IgD-negative memory B cell (primary cell): Measurements from ENCODE around the gene KRT78. TPM values are rescaled to one million over a fixed set of nuclear protein-coding genes. Genes with fewer than 3 reads are reported as not detected.
A peak's percentile ranks its signal among the peaks of the same experiment; 100 is the strongest.

Source experiments
- H3K27ac Mint-ChIP-seq, 3 donors: one replicate each; pipeline ENCODE4 v1.8.0; 2020 to 2022; ENCODE audit warnings: mild to moderate bottlenecking in 3 of 3, mixed read lengths in 3 of 3, moderate library complexity in 1 of 3
- H3K27me3 Mint-ChIP-seq: one replicate; pipeline ENCODE4 v1.8.0; 2021; ENCODE audit warnings: mixed read lengths
- H3K36me3 Mint-ChIP-seq: one replicate; pipeline ENCODE4 v1.8.0; 2020; ENCODE audit warnings: mild to moderate bottlenecking, mixed read lengths
- H3K4me1 Mint-ChIP-seq, 3 donors: one replicate each; pipeline ENCODE4 v1.8.0; 2020 to 2022; ENCODE audit warnings: mixed read lengths in 3 of 3, mild to moderate bottlenecking in 1 of 3
- H3K4me3 Mint-ChIP-seq, 4 donors: one replicate each; pipeline ENCODE4 v1.8.0; 2020 to 2022; ENCODE audit warnings: mild to moderate bottlenecking in 4 of 4, mixed read lengths in 4 of 4, moderate library complexity in 3 of 4
- H3K9me3 Mint-ChIP-seq, 3 donors: one replicate each; pipeline ENCODE4 v1.8.0; 2020 to 2021; ENCODE audit warnings: mixed read lengths in 3 of 3, mild to moderate bottlenecking in 1 of 3
- polyA plus RNA-seq: library from polyadenylated mRNA; unstranded; fragments of 300-500 nt; fragmentation: Illumina TruSeq; gene quantifications from one replicate; pipeline ENCODE4 v1.2.3, GENCODE V29; 2021

The KRT78 gene
- polyA plus RNA-seq, 1 donor from 2014 or later, result not detected

DNA sequence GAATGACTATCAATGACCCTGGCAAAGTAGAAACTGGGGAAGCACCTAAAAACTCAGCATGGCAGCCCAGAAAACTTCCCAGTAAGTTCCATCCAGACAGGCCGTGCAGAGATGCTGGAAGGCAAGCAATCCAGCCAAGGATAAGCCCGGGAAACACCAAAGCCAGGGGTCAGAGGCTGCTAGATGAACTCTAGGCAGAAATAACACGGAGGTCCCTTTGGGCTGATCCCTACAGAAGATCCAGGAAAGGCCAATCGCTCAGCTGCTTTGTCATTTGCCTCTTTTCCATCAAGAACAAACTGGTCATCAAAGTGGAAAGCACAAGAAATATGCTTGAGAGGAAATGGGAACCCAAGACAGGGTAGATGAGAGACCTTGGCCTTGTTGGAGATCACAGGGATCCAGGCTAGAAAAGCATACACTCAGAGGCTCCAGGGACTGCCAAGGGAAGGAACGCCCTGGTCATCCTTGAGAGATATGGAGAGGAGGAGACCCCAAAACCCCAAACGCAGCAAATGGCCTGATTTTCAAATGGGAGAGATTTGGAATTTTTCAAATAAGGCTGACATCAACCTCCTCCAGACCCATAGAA is 21.2 kb downstream of the KRT78 start:
- no peaks in the 10 kb centered on the region for H3K9me3 Mint-ChIP-seq
- H3K27me3 Mint-ChIP-seq, result peaks cover 5% of the 10 kb centered on the region
- H3K4me1 Mint-ChIP-seq, result no peaks in the 10 kb centered on the region
- H3K4me3 Mint-ChIP-seq, result no peak overlapping the region
- no peak overlapping the region for H3K27ac Mint-ChIP-seq
- H3K36me3 Mint-ChIP-seq, result no peaks in the 10 kb centered on the region

GRCh38 chr12:52826611-52827498 is 21.9 kb downstream of the KRT78 start:
- Mint-ChIP-seq H3K9me3 (no peaks in the 10 kb centered on the region), H3K4me3 (no peak overlapping the region), H3K36me3 (no peaks in the 10 kb centered on the region), H3K4me1 (no peaks in the 10 kb centered on the region), H3K27me3 (peaks cover 5% of the 10 kb centered on the region), H3K27ac (no peak overlapping the region)

GRCh38 chr12:52825961-52826360 is 22.8 kb downstream of the KRT78 start:
- no peaks in the 10 kb centered on the region for H3K9me3 Mint-ChIP-seq
- no peaks in the 10 kb centered on the region for H3K36me3 Mint-ChIP-seq
- no peak overlapping the region for H3K27ac Mint-ChIP-seq
- no peaks in the 10 kb centered on the region for H3K4me1 Mint-ChIP-seq
- no peak overlapping the region for H3K4me3 Mint-ChIP-seq
- H3K27me3 Mint-ChIP-seq, result peaks cover 5% of the 10 kb centered on the region

DNA sequence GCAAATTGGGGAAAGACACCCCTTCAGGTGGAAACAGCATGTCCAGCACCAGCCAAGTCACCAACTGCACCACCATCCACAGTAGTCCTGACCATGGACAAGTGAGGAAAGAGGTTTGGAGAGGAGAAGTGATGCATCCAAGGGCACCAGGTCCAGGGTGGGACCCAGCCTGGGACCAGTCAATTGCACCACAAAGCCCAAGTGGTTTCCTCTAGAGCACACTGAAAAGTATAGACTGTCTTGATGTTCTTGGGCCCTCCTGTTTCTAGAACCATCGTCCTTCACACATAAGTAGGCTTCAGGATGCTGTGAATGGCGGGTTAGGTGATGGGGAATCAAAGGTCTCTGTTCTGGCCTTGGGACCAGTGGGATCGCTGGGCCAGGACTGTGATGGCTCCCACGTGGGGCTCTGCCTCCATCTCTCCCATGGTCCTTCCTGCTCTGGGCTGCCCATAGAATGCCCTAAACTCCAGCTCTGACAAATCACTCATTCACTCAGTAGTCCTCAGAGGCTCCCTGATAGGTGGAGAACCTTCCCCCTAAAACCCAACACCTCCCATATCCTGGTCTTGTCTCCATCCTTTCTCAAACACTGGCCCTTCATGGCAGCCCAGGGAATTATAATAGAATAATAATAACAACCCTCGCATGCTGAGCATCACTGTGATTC is 23.9 kb downstream of the KRT78 start:
- Mint-ChIP-seq H3K27ac (no peak overlapping the region), H3K4me1 (no peaks in the 10 kb centered on the region), H3K9me3 (no peaks in the 10 kb centered on the region), H3K4me3 (no peak overlapping the region), H3K36me3 (no peaks in the 10 kb centered on the region), H3K27me3 (peaks cover 5% of the 10 kb centered on the region)

- no peaks in the 10 kb centered on the region for H3K4me1 Mint-ChIP-seq
- no peaks in the 10 kb centered on the region for H3K36me3 Mint-ChIP-seq
- peaks cover 5% of the 10 kb centered on the region for H3K27me3 Mint-ChIP-seq
- H3K9me3 Mint-ChIP-seq, result no peaks in the 10 kb centered on the region
- H3K4me3 Mint-ChIP-seq, result no peak overlapping the region
- peak overlapping the region in 1 of 3 donors; percentile 43 for H3K27ac Mint-ChIP-seq
These were observed 24.9 kb downstream of the KRT78 start for GRCh38 chr12:52823761-52824450.

GRCh38 chr12:52822771-52823510 is 25.9 kb downstream of the KRT78 start:
- no peaks in the 10 kb centered on the region for H3K9me3 Mint-ChIP-seq
- no peak overlapping the region for H3K4me3 Mint-ChIP-seq
- H3K4me1 Mint-ChIP-seq, result no peaks in the 10 kb centered on the region
- no peaks in the 10 kb centered on the region for H3K36me3 Mint-ChIP-seq
- no peak overlapping the region for H3K27ac Mint-ChIP-seq
- H3K27me3 Mint-ChIP-seq, result peaks cover 7% of the 10 kb centered on the region

- Mint-ChIP-seq H3K27me3 (peaks cover 14% of the 10 kb centered on the region), H3K4me1 (no peaks in the 10 kb centered on the region), H3K36me3 (no peaks in the 10 kb centered on the region), H3K27ac (peak overlapping the region in 1 of 3 donors; percentile 44), H3K4me3 (no peak overlapping the region), H3K9me3 (no peaks in the 10 kb centered on the region)
These were observed 26.8 kb downstream of the KRT78 start for GRCh38 chr12:52821826-52822660.

DNA sequence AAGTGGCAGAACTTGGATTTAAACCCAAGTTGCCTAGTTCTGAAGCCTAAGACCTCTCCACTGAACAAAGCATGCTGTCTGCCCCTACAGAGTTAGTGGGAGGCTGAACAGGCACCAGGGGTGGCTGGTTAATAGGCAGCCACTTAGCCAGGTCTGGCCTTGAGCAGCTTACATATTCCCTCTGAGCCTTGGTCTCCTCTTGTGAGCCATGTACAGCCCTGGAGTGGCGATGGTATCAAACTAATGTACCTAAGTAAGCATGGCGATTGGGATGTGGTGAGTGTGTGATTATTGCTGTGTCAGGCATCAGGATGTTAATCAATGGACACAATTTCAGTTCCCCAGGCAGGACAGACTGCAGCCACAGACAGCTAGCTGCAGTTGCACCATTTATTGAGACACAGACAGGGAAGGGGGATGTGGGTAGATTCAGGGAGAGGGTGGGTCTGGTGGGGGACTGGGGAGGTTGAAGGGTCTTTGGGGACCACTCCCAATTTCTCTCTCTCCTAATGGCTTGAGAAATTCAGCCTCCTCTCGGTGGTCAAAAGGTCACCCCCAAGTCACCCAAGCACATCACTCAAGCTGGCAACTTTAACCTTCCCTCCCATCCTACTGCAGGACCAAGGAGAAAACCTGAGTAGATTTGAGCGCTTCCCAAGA is 27.6 kb downstream of the KRT78 start:
- no peak overlapping the region for H3K4me3 Mint-ChIP-seq
- no peaks in the 10 kb centered on the region for H3K4me1 Mint-ChIP-seq
- no peaks in the 10 kb centered on the region for H3K9me3 Mint-ChIP-seq
- no peak overlapping the region for H3K27ac Mint-ChIP-seq
- peaks cover 14% of the 10 kb centered on the region for H3K27me3 Mint-ChIP-seq
- no peaks in the 10 kb centered on the region for H3K36me3 Mint-ChIP-seq

DNA sequence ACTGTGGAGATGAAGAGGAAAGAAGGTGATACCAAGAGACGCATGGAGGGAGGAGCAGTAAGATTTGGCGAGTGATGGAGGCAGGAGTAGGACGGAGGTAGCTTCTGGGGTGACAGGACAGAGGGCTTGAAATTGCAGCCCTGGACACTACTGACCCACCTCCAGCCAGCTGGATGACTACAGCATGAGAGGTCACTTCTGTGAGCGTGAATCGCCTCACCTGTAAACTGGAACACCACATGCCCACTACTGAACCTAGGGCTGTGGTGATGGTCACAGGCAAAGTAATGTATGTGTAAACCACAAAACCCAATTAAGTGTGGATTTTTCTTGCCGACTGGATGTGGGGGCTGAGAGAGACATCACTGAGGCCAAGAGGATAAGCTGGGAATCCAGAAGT is 28.3 kb downstream of the KRT78 start:
- Mint-ChIP-seq H3K27ac (no peak overlapping the region), H3K36me3 (peaks cover under 1% of the 10 kb centered on the region), H3K27me3 (peaks cover 10% of the 10 kb centered on the region), H3K4me3 (no peak overlapping the region), H3K9me3 (no peaks in the 10 kb centered on the region), H3K4me1 (no peaks in the 10 kb centered on the region)

DNA sequence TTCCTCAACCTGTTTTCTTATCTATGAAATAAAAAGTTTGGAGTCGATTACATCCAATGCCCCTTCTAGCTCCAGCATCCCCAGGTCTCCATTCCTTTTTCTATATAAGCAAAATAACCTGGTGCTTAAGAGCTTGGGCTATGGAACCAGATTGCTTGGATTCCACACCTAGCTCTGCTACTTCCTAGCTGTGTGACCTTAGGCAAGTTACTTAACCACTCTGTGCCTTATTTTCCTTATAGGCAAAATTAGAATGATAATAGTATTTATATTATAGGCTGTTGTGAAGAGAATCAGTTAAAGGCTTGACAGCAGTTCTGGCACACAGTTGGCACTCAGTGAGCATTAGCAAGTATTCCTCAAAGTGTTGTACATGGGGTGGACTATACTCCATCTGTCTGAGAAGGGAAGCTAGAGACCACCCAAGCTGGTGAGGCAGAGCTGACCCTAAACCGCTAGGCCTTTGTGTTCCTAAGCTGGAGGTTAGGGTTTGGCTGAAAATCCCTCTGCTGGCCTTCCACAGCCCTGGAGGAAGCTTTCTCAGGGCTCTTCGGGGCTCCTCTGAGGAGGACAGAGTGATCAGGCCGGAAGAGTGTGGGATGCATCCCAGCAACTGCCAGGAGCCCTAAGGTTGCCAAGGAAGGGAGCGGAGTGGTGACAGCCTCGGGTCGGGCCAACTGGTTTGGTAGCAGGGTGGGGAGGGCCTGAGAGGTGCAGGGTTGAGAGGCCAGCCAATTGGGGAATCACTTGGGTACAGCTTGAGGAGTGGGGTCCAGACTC is 28.9 kb downstream of the KRT78 start:
- Mint-ChIP-seq H3K27me3 (peaks cover 10% of the 10 kb centered on the region), H3K36me3 (peaks cover 3% of the 10 kb centered on the region), H3K9me3 (no peaks in the 10 kb centered on the region), H3K4me1 (no peaks in the 10 kb centered on the region), H3K27ac (no peak overlapping the region), H3K4me3 (no peak overlapping the region)

- H3K4me3 Mint-ChIP-seq, result no peak overlapping the region
- no peak overlapping the region for H3K27ac Mint-ChIP-seq
- no peaks in the 10 kb centered on the region for H3K9me3 Mint-ChIP-seq
- peaks cover 10% of the 10 kb centered on the region for H3K27me3 Mint-ChIP-seq
- no peaks in the 10 kb centered on the region for H3K4me1 Mint-ChIP-seq
- peaks cover 7% of the 10 kb centered on the region for H3K36me3 Mint-ChIP-seq
These were observed 29.8 kb downstream of the KRT78 start for GRCh38 chr12:52818887-52819420.

GRCh38 chr12:52818388-52818787 is 30.4 kb downstream of the KRT78 start:
- H3K4me1 Mint-ChIP-seq, result no peaks in the 10 kb centered on the region
- H3K36me3 Mint-ChIP-seq, result peaks cover 7% of the 10 kb centered on the region
- no peak overlapping the region for H3K4me3 Mint-ChIP-seq
- no peaks in the 10 kb centered on the region for H3K9me3 Mint-ChIP-seq
- H3K27ac Mint-ChIP-seq, result no peak overlapping the region
- H3K27me3 Mint-ChIP-seq, result peaks cover 9% of the 10 kb centered on the region
